Measurements from ENCODE around the gene CDKN2AIPNL. TPM values are rescaled to one million over a fixed set of nuclear protein-coding genes. Genes with fewer than 3 reads are reported as not detected.

Gene CDKN2AIPNL, protein sequence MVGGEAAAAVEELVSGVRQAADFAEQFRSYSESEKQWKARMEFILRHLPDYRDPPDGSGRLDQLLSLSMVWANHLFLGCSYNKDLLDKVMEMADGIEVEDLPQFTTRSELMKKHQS
- total RNA-seq (10 to 100 TPM; 10.9 to 22.1 TPM), polyA plus RNA-seq (10 to 100 TPM; 16.0 to 43.2 TPM)
- long read RNA-seq, donor 1, transcript CDKN2AIPNL-202 (3 exons, 1,223 nt): major isoform, 20 of 25 reads
- long read RNA-seq, donor 1, partial matches to known transcripts: 0 of 25 reads
- long read RNA-seq, donor 1, other reads (novel, unspliced or antisense): 5 of 25 reads
- long read RNA-seq, donor 2, transcript CDKN2AIPNL-202 (3 exons, 1,223 nt): major isoform, 13 of 13 reads
- long read RNA-seq, donor 2, partial matches to known transcripts: 0 of 13 reads
- long read RNA-seq, donor 2, other reads (novel, unspliced or antisense): 0 of 13 reads
- long read RNA-seq, donor 3, transcript CDKN2AIPNL-202 (3 exons, 1,223 nt): major isoform, 11 of 12 reads
- long read RNA-seq, donor 3, partial matches to known transcripts: 0 of 12 reads
- long read RNA-seq, donor 3, other reads (novel, unspliced or antisense): 0 of 12 reads
- long read RNA-seq, donor 4, transcript CDKN2AIPNL-202 (3 exons, 1,223 nt): major isoform, 13 of 13 reads
- long read RNA-seq, donor 4, partial matches to known transcripts: 0 of 13 reads
- long read RNA-seq, donor 4, other reads (novel, unspliced or antisense): 0 of 13 reads
- long read RNA-seq, donor 5, transcript CDKN2AIPNL-202 (3 exons, 1,223 nt): major isoform, 20 of 61 reads
- long read RNA-seq, donor 5, partial matches to known transcripts: 41 of 61 reads
- long read RNA-seq, donor 5, other reads (novel, unspliced or antisense): 0 of 61 reads

- Histone ChIP-seq H3K4me1 (ENCODE audit: control insufficient read depth in 5 of 5, insufficient read depth in 5 of 5, low read length in 5 of 5) (peaks cover 5 to 15% (median 9%) of the 10 kb centered on the region in 5 donors), H3K27ac (ENCODE audit: low read depth in 1 of 2, low read length in 1 of 2) (peak within 1 kb of the TSS; percentile 68 to 90), H3K4me3 (peak within 1 kb of the TSS; percentile 90), H3K36me3 (ENCODE audit: control insufficient read depth in 4 of 4, insufficient read depth in 4 of 4, low read length in 4 of 4) (peaks cover 0 to 3% (median 0%) of the 10 kb centered on the region in 4 donors), H3K9ac (ENCODE audit: insufficient read depth in 1 of 2, low read length in 2 of 2) (peak within 1 kb of the TSS; percentile 80 to 82), H3K27me3 (ENCODE audit: control insufficient read depth in 3 of 3, insufficient read depth in 3 of 3, low read length in 2 of 3) (no peaks in the 10 kb centered on the region), H3K9me3 (ENCODE audit: control insufficient read depth in 4 of 4, insufficient read depth in 3 of 4, low read length in 3 of 4) (no peaks in the 10 kb centered on the region)
- TF ChIP-seq CTCF (IDR thresholded peaks at IDR 0.05; ENCODE audit: control extremely low read depth, extremely low read depth): peak; percentile 81
- ATAC-seq (ENCODE audit: insufficient read depth, low FRiP score): peak; percentile 98
- DNase-seq: peak; percentile 90 to 95 (median 92)
- 0% methylated on average over 55 to 61 of the region's 61 CpGs for WGBS, 2 donors
Measured at GRCh38 chr5:134411546-134412266, at the start of gene CDKN2AIPNL. Gene CDKN2AIPNL, minus strand, starts transcription at chr5:134411881. Its CDS starts 27 bp downstream, at chr5:134411854.

DNA sequence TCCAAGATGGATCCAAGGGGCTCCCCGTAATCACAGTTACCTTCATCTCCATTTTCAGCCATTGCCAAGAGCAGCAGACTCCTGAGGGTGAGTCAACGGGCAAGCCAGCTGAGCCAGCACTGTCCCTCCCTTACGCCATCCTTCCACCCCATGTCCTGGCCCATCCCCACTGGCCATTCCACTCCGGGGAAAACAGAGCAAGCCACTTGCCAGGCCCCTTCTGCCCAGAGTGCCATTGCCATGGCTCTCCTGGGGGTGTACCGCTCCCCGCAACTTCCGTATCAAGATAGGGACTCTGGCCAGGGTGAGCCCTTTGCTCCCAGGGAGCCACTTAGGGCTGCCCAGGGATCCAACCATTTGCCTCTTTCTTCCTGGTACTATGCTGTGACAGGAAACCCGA, 48.9 kb upstream of the CDKN2AIPNL start:
- Histone ChIP-seq H3K27me3 (ENCODE audit: control insufficient read depth in 3 of 3, insufficient read depth in 3 of 3, low read length in 2 of 3) (no peaks in the 10 kb centered on the region), H3K9me3 (ENCODE audit: control insufficient read depth in 4 of 4, insufficient read depth in 3 of 4, low read length in 3 of 4) (peaks cover 0 to 2% (median 0%) of the 10 kb centered on the region in 4 donors), H3K4me3 (no peak overlapping the region), H3K36me3 (ENCODE audit: control insufficient read depth in 4 of 4, insufficient read depth in 4 of 4, low read length in 4 of 4) (no peaks in the 10 kb centered on the region), H3K9ac (ENCODE audit: insufficient read depth in 1 of 2, low read length in 2 of 2) (no peak overlapping the region), H3K27ac (ENCODE audit: low read depth in 1 of 2, low read length in 1 of 2) (no peak overlapping the region), H3K4me1 (ENCODE audit: control insufficient read depth in 5 of 5, insufficient read depth in 5 of 5, low read length in 5 of 5) (peaks cover 0 to 18% (median 9%) of the 10 kb centered on the region in 5 donors)
- 91 to 93% methylated on average over 8 of the region's 8 CpGs for WGBS, 2 donors
- TF ChIP-seq CTCF (IDR thresholded peaks at IDR 0.05; ENCODE audit: control extremely low read depth, extremely low read depth): no peak
- DNase-seq: no peak
- ATAC-seq (ENCODE audit: insufficient read depth, low FRiP score): no peak

DNA sequence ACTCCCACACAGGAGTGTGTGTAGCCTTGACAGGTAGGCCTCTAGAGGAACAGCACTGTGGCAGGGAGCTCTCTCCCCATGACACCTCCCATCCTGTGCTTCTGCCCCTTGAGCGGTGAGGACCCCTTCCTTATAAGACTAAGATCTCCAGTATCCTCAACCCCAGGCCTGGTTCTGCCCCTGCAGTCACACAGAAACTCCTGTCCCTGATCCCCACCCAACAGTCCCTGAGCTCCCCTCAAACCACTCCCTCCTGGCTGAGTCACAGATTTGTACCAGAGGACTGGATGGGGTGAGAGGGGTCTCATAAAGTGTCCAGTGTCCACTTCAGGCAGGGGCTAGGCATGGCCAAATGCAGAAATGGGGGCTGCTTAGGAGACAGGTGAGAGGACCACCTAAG, 47.8 kb upstream of the CDKN2AIPNL start:
- Histone ChIP-seq H3K9me3 (ENCODE audit: control insufficient read depth in 4 of 4, insufficient read depth in 3 of 4, low read length in 3 of 4) (peaks cover 0 to 2% (median 0%) of the 10 kb centered on the region in 4 donors), H3K9ac (ENCODE audit: insufficient read depth in 1 of 2, low read length in 2 of 2) (no peak overlapping the region), H3K4me1 (ENCODE audit: control insufficient read depth in 5 of 5, insufficient read depth in 5 of 5, low read length in 5 of 5) (peaks cover 0 to 8% (median 3%) of the 10 kb centered on the region in 5 donors), H3K27ac (ENCODE audit: low read depth in 1 of 2, low read length in 1 of 2) (no peak overlapping the region), H3K4me3 (no peak overlapping the region), H3K36me3 (ENCODE audit: control insufficient read depth in 4 of 4, insufficient read depth in 4 of 4, low read length in 4 of 4) (no peaks in the 10 kb centered on the region), H3K27me3 (ENCODE audit: control insufficient read depth in 3 of 3, insufficient read depth in 3 of 3, low read length in 2 of 3) (no peaks in the 10 kb centered on the region)
- TF ChIP-seq CTCF (IDR thresholded peaks at IDR 0.05; ENCODE audit: control extremely low read depth, extremely low read depth): no peak
- DNase-seq (no peak), ATAC-seq (ENCODE audit: insufficient read depth, low FRiP score) (no peak)
- 88 to 97% methylated on average over 1 of the region's 1 CpG for WGBS, 2 donors
